DMS114 treated with DMSO at 0.1 percent for 48 hours (cell line): Measurements from ENCODE around the gene PEX16.
"Not testable (repeated sequence)": the region's sequence is repeated elsewhere in the genome, so short reads cannot be mapped to it uniquely, and the experiment has no call there.

Experiments
- DNase-seq: peaks from one replicate; lab custom pipeline; 2025; ENCODE audit not compliant: unreplicated experiment; lab: John Stamatoyannopoulos, UW

The PEX16 gene

GRCh38 chr11:45918962-45919675, 1.4 kb upstream of the PEX16 start:
- DNase-seq: no peak

GRCh38 chr11:45918331-45918941, 759 bp upstream of the PEX16 start:
- peak; percentile 76 for DNase-seq

- DNase-seq: no peak
Measured at GRCh38 chr11:45917286-45917622, 423 bp downstream of the PEX16 start.

- no peak for DNase-seq
Measured at GRCh38 chr11:45915446-45915845, 2.2 kb downstream of the PEX16 start.

GRCh38 chr11:45913942-45914635, 3.6 kb downstream of the PEX16 start:
- no peak for DNase-seq

- DNase-seq: no peak
Measured at GRCh38 chr11:45913514-45913913, 4.2 kb downstream of the PEX16 start.

GRCh38 chr11:45910623-45911022, 7.1 kb downstream of the PEX16 start:
- no peak for DNase-seq

- no peak for DNase-seq
Measured at GRCh38 chr11:45909594-45910475, 7.8 kb downstream of the PEX16 start.

- no peak for DNase-seq
Measured at GRCh38 chr11:45907911-45908370, 9.7 kb downstream of the PEX16 start.

- no peak for DNase-seq
Measured at GRCh38 chr11:45906965-45907611, 10.6 kb downstream of the PEX16 start, which contains the start of gene FREY1. TSS of gene FREY1 (minus strand) at chr11:45907271. CDS start at chr11:45907245, 26 bp downstream.

- DNase-seq: no peak
Measured at GRCh38 chr11:45906096-45906682, 11.5 kb downstream of the PEX16 start.

- DNase-seq: not testable (repeated sequence)
Measured at GRCh38 chr11:45905576-45905975, 12.1 kb downstream of the PEX16 start.

GRCh38 chr11:45905095-45905494, 12.6 kb downstream of the PEX16 start:
- DNase-seq: no peak

- no peak for DNase-seq
Measured at GRCh38 chr11:45904309-45904915, 13.3 kb downstream of the PEX16 start.

GRCh38 chr11:45902452-45903380, 15.0 kb downstream of the PEX16 start:
- no peak for DNase-seq

- DNase-seq: no peak
Measured at GRCh38 chr11:45901626-45902025, 16.1 kb downstream of the PEX16 start.

- no peak for DNase-seq
Measured at GRCh38 chr11:45900916-45901617, 16.6 kb downstream of the PEX16 start.

- not testable (repeated sequence) for DNase-seq
Measured at GRCh38 chr11:45900175-45900800, 17.4 kb downstream of the PEX16 start.
